Dedifferentiated amniotic fluid mesenchymal stem cell (primary cell): ENCODE results near the gene RMC1.
"Not testable (repeated sequence)": the region's sequence is repeated elsewhere in the genome, so short reads cannot be mapped to it uniquely, and the experiment has no call there.

Source experiments
- DNase-seq: peaks from one replicate; pipeline ENCODE4 v3.0.0-alpha.2; 2016; ENCODE audit errors: extremely low spot score

The RMC1 gene

DNA sequence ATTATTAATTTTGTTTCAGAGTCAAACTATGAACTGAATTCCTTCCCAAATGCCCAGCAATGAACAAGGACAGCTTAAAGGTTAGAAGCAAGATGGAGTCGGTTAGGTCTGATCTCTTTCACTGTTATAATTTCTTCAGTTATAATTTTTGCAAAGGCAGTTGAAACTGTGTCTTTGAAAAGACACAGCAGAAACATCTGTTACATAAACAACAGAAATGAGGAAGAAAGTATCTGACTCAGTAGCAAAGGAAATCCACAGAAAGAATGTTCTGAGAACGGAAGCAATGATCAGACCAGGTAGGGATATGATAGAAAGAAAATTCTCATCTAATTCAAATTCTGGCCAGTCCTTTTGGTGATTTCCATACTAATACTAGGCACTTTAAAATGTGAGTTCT lies 5.2 kb upstream of the RMC1 start:
- no peak for DNase-seq

DNA sequence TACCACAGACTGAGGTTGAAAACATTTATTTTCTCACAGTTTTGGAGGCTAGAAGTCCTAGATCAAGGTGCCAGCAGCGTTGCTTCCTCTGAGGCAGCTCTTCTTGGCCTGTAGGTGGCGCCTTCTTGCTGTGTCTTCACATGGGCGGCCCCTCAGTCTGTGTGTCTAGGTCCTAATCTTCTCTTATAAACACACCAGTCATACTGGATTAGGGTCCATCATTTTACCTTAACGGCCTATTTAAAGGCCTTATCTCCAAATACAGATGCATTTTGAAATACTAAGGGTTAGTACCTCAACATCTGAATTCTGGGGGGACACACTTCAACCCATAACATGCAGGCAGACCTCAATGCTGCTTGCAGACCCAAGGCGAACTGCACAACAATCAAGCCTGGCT lies 4.4 kb upstream of the RMC1 start:
- DNase-seq = peak; percentile 42

DNA sequence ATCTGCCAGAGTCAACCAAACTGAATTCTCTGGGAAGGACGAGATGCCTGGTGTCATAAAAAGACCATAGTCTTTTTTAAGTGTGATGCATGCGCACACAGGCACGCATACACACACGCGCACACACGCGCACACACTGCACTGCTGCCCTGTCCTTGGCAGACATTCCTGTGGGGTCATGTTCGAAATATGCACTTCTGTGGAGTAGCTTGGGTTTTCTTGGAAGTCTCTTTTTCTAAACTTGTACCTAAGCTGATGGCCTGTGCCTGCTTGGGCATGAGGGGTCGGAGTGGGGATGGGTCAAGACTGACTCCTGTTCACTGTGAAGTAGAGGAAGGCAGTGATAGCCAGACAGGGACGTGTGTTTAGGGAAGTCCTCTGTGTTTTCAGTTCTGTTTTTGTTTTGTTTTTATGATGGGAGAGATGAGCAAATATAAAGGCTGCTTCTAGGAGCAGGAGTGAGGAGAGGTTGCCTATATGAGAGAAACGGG lies 4.0 kb upstream of the RMC1 start:
- DNase-seq = no peak

DNA sequence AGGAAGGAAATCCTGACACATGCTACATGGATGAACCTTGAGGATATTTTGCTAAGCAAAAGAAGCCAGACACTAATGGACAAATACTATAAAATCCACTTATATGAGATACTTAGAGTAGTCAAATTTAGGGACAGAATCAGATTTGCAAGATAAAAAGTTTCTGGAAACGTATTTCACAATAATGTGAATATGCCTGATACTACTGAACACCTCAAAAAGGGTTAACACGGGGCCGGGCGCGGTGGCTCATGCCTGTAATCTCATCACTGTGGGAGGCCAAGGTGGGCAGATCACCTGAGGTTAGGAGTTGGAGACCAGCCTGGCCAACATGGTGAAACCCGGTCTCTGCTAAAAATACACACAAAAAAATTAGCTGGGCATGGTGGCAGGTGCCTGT lies 1.7 kb upstream of the RMC1 start:
- DNase-seq = no peak

DNA sequence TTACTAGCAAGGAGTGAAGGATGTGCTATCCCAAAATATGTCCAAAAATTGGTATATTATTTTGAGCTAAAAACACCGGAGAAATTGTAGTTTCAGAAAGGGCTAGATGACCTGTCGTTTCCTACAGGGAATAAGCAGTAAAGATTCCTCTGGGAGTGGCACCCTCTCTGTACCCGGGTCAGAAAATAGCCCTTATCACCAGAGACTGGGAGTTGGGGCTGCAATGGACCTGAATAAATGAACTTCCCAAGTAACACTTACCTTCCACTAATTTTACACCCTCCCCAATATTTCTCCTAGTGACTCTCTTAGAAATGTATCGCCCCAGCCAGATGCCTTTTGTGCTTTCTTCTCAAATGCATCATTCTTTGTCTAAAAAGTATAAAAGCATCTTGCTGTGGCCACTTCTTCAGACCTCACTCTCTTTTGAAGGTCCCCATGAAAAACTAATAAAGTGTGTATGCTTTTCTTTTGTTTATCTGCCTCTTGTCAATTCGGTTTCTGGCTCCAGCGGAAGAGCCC lies 734 bp upstream of the RMC1 start:
- DNase-seq = no peak

DNA sequence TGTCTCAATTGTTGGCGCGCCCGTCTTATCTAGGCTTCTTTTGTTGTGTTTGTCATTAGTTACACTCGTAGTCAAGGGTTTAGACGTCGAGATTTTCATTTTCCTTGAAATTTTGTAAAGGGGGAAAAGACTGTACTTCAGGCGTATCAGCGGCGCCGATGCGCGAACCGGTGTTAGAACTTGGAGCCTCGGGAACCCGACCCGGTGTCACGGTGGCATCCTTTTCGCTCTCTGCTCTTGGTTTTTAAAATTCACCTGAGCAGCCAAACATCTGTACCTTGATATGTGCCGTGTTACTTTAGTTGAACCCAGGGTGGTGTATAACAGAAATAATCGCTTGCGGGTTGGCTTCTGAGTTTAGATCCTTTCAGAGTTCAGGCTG lies 643 bp downstream of the RMC1 start:
- DNase-seq = no peak

DNA sequence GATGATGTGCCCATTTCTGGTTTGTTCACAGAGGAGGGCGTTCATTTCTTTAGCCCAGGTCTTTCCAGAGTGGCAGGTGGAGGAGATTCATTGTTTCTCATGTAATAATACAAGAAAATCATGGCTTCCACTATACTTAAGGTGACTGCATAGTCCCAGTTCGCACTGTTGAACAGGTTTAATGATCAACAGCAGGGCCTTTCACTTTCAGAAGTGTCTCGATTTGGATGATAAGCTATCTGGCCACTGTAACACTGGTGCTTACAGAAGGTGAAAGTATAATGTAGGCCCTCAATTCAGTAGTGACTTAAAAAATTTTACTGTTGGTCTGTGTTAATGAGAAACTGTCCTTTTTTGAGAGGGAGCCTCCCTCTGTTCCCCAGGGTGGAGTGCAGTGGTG lies 1.4 kb downstream of the RMC1 start:
- DNase-seq = no peak

DNA sequence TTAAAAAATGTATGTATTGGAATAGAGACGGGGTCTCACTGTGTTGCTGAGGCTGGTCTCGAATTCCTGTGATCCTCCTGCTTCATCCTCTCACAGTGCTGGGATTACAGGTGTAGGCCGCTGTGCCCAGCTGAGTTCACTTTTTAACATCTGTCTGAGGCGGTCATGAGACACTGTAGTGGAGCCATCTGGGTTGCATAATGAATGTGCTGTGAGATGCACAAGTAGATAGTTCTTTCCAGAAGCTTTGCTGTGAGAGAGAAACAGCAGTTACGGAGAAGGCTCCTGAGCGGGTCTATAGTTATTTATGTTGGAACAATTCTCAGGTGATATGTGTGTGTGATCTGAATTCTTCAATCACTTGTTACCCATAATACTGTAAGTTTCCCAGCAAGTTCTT lies 3.1 kb downstream of the RMC1 start:
- no peak for DNase-seq

DNA sequence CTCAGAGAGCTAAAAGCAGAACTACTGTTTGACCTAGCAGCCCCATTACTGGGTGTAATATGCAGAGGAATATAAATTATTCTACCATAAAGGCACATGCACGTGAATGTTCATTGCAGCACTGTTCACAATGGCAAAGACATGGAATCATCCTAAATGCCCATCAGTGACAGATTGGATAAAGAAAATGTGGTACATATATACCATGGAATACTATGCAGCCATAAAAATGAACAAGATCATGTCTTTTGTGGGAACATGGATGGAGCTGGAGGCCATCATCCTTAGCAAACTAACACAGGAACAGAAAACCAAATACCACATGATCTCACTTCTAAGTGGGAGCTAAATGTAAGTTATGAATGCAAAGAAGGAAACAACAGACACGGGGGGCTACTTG lies 7.6 kb downstream of the RMC1 start:
- DNase-seq = not testable (repeated sequence)

DNA sequence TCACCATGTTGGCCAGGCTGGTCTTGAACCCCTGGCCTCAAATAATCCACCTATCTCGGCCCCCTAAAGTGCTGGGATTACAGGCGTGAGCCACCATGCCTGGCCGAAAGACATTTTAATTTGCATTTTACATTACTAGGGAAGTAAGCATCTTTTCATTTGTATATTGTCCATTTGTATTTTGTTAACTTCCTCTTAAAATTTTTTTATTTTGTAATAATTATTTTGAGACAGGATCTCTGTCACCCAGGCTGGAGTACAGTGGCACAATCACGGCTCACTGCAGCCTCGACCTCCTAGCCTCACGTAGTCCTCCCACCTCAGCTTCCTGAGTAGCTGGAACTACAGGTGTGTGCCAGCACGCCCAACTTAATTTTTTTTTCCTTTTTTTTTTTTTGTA lies 8.9 kb downstream of the RMC1 start:
- DNase-seq = not testable (repeated sequence)

DNA sequence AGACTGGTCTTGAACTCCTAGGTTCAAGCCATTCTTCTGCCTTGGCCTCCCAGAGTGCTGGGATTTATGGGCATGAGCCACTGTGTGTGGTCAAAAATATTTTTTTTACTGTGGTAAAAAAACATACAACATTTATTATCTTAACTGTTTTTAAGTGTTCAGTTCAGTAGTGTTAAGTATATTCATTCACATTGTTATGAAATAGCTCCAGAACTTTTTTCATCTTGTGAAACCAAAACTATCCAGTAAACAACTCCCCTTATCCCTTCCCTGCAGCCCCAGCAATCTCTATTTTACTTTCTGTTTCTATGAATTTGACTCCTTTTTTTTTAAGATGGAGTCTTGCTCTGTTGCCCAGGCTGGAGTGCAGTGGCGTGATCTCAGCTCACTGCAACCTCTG lies 9.3 kb downstream of the RMC1 start:
- no peak for DNase-seq

DNA sequence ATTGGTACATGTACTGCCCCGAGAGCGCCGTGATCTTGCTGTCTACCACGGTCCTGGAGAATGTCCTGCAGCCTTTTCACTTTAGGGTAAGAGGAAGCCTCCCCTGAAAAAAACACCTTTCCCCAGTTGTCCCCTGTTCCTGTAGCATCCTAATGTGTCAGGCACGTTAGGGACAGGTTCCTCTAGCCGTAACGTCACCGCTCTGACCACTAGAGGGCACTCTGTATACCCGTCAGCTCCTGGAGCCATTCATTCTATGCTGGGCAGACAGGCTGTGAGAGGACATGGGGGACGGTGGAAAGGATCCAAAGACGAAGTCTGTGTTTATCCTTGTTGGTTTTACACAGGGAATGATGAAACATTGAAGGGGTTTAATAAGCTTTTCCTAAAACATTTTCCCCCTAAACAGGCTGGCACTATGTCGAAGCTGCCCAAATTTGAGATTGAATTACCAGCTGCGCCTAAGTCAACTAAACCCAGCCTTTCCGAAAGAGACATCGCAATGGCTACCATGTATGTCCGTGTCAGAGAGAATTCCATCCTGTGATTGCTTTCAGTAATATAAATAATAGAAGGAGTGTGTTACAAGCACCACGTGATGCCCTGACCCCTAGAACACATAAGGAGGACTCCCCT lies 12.7 kb downstream of the RMC1 start:
- DNase-seq = peak; percentile 69

DNA sequence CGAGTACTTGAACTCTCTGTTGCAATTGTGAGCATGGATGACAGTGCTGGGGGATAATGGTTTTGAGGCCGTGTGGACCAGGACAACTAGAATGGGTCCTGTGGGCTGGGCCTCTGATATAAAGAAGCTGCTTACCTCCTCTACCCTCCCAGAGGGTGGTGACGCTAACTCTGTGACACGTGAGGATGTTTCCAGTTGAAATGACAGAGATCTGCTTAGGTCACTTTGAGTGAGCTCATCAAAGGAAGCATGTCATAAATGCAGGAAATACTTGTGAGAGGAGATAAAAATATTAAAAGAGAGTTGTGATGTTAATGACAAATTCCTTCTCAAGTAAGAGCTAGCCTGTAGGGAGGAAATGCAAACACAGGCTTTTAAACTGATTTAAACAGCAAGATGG lies 16.4 kb downstream of the RMC1 start:
- no peak for DNase-seq

DNA sequence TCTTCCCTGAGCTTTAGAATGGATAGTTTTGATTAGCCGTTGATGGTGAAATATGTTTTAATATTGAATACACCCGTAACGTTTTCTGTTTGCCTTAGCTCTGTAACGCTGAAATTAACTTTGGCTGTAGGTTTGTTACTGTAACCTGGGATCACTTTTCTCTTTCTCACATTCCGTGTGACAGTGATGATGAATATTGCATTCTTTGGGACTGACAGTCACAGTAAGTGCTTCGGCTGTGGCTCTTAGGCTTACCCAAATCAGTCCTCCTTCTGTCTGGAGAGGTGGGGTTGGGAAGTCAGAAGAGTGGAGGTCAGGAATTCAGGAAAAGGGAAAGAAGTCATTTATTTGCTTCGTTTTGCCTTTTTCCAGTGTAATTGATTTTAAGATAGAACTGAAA lies 18.0 kb downstream of the RMC1 start:
- DNase-seq = no peak

DNA sequence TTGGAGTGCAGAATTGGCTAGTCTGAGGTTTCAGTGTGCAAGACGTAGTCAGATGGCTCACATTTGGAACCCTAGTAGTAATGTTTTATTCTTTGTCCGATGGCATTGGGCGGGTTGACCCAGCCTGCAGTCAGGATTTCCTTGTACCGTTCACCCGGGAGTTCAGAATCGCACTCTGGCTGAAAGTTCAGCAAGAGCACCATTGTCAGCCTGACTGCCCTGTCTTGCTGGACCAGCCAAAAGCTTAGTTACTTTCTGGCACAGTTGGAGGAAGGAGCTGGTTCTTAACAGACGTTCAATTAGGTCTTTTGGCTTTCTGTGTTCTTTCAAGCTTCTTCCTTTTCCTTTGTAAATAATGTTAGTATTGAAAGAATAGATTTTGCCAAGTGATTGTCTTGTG lies 18.6 kb downstream of the RMC1 start:
- DNase-seq = no peak

DNA sequence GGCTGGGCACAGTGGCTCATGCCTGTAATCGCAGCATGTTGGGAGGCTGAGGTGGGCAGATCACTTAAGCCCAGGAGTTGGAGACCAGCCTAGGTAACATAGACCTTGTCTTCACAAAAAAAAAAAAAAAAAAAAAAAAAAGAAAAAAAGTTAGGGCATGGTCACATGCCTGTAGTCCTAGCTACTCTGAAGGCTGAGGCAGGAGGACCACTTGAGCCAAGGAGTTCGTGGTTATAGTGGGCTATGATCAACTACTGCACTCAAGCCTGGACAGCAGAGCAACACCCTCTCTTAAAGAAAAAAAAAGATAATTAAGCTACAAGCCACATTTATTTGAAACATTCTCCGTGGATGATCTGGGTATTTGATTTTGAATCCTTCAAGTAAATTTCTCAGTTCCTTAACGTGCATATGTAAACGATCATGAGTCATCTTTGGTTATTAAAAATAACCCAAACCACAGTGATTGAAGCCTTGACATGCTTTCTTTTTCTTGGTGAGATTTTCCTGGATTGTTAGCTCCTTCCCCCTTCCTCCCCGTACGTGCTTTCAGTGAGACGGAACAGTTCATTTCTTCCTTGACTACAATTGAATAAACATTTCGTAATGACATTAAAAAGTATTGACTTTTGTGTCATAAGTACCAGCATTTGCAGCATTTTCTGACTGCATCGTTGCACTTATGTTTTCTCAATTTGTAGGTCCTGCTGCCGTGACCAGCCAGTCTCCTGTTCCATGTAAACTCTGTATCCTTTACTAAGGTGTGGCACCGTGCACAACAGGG lies 20.3 kb downstream of the RMC1 start:
- peak; percentile 43 for DNase-seq

DNA sequence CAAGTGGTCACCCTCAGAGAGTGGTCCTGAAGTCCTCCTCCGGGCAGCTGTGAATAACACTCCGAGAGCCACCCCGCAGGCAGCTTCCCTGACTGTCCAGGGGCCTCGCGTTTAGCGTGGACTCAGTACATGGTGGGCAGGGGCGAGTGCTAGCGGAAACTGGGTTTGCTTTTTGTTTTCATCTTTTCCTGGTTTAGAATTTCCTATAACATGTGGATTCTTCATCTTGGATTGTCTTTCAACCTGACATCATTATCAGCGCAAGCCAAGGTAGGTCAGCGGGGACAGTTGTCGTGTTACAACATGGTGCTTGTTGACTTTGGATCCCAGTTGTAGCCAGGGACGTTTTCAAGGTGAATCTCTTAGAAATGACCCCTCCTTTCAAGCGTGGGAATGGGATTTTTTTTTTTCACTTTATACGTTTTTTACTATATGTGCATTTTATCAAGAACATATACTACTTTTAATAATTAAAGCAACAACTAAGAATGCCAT lies 20.9 kb downstream of the RMC1 start:
- no peak for DNase-seq

DNA sequence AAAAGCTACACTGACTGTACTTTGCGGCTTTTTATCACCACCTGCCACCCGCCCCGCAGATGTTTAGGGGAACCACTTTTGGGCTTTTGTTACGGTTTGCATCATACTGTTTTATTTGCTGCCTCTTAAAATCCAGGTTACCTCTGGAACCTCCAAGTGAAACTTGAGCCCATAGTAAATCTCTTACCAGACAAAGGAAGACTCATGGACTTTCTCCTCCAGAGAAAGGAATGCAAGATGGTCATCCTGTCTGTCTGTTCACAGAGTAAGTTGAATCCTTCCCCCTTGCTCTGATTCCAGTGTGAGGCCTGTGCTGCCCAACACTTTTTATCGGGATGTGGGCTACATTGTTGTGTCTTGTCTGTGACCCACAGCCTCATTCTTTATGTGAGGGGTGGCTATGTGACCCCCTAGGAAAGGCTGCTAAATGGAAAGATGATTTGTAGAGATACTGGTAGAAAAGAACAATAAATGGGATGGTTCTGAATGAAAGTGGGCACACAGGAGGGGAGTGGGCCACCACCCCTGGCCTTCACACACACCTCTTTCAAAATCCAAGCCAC lies 23.3 kb downstream of the RMC1 start:
- DNase-seq = no peak

DNA sequence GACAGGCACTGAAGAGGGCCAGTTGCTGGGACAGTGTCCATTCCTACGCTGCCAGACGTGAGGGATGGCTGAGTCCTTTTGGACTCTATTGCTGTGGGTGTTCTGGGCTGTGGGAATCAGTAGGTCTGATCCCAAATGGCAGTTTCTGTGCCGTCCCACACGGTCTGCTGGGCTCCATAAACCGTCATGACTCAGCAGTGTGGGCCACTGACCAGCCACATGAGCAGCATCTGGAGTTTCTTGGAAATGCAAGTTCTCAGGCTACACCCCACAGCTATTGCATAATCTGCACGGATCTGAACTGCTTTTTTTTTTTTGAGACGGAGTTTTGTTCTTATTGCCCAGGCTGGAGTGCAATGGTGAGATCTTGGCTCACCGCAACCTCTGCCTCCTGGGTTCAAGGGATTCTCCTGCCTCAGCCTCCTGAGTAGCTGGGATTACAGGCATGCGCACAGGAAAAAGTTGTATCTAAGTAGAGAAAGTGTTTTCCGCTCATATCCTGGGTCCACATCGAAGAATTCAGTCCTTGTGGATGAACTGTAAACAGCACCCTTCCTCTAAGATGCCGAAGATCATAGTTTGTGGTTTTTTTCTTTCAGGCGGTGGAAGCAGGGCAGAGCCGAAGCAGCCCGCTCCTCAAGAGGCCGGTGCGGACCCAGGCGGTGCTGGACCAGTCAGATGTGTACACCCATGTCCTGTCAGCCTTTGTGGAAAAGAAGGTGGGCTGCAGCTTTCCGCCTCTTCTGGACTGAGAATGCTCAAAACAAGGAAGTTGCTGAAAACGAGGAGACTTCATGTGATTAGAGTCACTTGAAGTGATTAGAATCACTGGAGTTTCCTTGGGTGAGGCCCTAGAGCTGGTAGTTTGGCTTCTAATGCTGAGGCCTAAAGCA lies 25.5 kb downstream of the RMC1 start:
- DNase-seq = no peak

DNA sequence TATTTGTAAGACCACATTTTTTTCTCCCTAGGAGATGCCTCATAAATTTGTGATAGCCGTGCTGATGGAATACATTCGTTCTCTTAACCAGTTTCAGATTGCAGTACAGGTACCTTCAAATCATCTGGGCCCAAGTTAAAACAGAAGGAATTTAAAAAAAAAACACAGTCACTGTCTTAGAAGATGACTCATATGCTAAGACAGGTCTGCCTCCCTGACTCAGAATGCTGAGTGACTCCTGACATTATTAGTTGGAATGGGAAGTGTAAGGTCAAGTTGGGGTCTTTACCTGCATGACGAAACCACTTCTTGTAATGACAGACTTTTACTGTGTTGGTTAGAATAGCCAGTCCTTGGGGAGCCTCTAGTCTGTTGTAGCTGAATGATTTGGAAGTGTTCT lies 26.3 kb downstream of the RMC1 start:
- DNase-seq = no peak

DNA sequence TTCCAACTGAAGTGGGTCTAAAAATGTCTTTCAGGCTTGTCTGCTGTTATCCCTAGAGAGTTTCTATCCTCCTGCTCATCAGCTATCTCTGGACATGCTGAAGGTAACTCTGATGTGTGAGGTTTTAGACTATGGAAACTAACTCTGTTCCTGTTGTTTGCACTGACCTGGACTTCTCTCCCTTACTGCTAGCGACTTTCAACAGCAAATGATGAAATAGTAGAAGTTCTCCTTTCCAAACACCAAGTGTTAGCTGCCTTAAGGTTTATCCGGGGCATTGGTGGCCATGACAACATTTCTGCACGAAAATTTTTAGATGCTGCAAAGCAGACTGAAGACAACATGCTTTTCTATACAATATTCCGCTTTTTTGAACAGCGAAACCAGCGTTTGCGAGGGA lies 26.9 kb downstream of the RMC1 start:
- no peak for DNase-seq

DNA sequence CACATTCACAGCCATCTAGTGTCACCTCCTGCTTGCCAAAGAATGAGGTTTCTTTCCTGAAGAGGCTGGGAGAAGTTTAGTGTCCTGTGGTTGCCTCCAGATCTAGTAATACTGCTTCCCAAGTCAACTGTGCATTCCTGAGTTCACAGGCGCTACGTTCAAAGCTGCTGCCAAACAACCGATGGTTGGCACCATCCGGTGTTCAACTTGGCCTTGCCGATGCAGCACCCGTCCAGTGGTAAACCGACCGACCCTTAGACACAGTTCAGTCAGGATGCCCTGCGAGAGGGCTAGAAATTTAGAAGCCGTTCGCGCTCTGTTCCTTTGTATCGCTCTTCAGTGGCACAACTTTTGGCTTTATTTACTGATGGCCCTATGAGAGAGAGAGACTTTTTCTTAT lies 28.6 kb downstream of the RMC1 start:
- no peak for DNase-seq
